ENCODE results near the gene CXADR. TPM values are rescaled to one million over a fixed set of nuclear protein-coding genes. Genes with fewer than 3 reads are reported as not detected.

The CXADR gene
- total and polyA plus RNA-seq, 8 donors = 20.2 to 28.6 (median 25.8) TPM

DNA sequence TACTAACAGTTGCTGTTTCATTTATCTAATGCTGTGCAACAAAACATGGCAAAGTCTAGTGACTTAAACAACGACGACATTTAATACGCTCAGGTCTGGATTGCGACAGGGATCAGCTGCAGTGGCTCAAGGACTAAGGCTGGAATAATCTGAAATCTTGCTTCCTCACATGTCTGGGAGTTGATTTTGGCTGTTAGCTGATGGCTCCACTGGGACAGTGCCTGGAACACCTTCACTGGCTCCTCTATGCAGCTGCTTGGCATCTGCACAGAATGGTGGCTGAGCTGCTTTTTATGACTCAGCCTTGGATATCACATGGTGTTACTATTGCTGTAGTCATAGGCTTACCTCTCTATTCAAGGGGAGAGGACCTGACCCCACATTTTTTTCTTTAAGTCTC lies 123.9 kb downstream of the CXADR start:
- Histone ChIP-seq H3K9me3 (peaks cover 0 to 3% of the 10 kb centered on the region in 2 donors), H3K4me3 (no peak overlapping the region), H3K36me3 (no peaks in the 10 kb centered on the region), H3K4me1 (no peaks in the 10 kb centered on the region), H3K27me3 (no peaks in the 10 kb centered on the region), H3K27ac (no peak overlapping the region)
- DNase-seq (no peak), ATAC-seq (no peak)
- TF ChIP-seq, protein P1, sequence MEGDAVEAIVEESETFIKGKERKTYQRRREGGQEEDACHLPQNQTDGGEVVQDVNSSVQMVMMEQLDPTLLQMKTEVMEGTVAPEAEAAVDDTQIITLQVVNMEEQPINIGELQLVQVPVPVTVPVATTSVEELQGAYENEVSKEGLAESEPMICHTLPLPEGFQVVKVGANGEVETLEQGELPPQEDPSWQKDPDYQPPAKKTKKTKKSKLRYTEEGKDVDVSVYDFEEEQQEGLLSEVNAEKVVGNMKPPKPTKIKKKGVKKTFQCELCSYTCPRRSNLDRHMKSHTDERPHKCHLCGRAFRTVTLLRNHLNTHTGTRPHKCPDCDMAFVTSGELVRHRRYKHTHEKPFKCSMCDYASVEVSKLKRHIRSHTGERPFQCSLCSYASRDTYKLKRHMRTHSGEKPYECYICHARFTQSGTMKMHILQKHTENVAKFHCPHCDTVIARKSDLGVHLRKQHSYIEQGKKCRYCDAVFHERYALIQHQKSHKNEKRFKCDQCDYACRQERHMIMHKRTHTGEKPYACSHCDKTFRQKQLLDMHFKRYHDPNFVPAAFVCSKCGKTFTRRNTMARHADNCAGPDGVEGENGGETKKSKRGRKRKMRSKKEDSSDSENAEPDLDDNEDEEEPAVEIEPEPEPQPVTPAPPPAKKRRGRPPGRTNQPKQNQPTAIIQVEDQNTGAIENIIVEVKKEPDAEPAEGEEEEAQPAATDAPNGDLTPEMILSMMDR (IDR thresholded peaks at IDR 0.05) = no peak
- intact Hi-C loops (cut with DNase I) = no loop called here

DNA sequence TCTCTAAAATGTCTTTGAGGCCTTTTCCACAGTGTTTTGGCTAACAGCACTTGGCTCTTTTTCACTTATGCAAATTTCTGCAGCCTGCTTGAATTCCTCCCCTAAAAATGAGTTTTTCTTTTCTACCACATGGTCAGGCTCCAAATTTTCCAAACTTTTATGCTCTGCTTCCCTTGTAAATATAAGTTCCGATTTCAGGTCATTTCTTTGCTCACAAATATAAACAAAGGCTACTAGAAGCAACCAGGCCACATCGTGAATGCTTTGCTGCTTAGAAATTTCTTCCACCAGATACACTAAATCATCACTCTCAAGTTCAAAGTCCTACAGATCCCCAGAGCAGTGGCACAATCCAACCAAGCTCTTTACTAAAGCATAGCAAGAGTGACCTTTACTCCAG lies 128.0 kb downstream of the CXADR start:
- Histone ChIP-seq H3K9me3 (peaks cover 0 to 3% of the 10 kb centered on the region in 2 donors), H3K4me1 (no peaks in the 10 kb centered on the region), H3K27ac (no peak overlapping the region), H3K27me3 (no peaks in the 10 kb centered on the region), H3K36me3 (no peaks in the 10 kb centered on the region), H3K4me3 (no peak overlapping the region)
- ATAC-seq (no peak), DNase-seq (no peak)
- intact Hi-C loops (cut with DNase I) = no loop called here
- TF ChIP-seq, protein P1 (IDR thresholded peaks at IDR 0.05) = no peak

Other genes with a start within 250 kb of the CXADR start
- gene BTG3, start 99.9 kb downstream of the CXADR start, total RNA-seq = 10 to 100 TPM; 45.7 to 81.4 TPM
- 10 to 100 TPM; 43.5 to 48.7 (median 44.8) TPM for gene BTG3, start 99.9 kb downstream of the CXADR start, polyA plus RNA-seq (ENCODE audit: insufficient read length in 6 of 6)